HG03025 (cell line): ENCODE data around the gene DIO1.

ENCODE experiments used
- ATAC-seq: cut with Tn5 transposase; IDR thresholded peaks from one replicate; pipeline ENCODE4 v1.9.1; 2021; ENCODE audit warnings: mild to moderate bottlenecking, moderate library complexity; ENCODE audit not compliant: unreplicated experiment, low FRiP score

The DIO1 gene

GRCh38 chr1:53892911-53893310 lies 1.1 kb upstream of the DIO1 start:
- ATAC-seq: no peak

DNA sequence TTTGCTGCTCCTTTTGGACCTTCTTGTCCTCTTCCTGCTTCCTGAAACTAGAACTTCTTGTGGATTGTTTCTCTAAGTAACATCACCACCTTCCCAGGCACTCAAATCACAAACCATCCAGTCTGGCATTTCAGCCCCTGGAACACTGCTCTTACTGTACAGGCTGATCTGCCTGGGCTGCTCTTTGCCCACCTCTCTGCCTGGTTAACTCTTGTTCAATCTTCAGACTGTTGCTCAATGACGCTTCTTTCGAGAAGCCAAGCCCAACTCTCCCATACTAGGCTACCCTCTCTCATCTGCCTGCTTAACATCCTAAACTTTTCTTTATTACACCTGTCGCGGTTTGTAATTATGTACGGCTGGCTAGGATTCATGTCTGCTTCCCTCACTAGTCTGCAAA lies 657 bp downstream of the DIO1 start:
- ATAC-seq: no peak

- ATAC-seq: no peak
Measured at GRCh38 chr1:53895421-53895820, 1.4 kb downstream of the DIO1 start.

- ATAC-seq: no peak
Measured at GRCh38 chr1:53896635-53897229, 2.7 kb downstream of the DIO1 start.

DNA sequence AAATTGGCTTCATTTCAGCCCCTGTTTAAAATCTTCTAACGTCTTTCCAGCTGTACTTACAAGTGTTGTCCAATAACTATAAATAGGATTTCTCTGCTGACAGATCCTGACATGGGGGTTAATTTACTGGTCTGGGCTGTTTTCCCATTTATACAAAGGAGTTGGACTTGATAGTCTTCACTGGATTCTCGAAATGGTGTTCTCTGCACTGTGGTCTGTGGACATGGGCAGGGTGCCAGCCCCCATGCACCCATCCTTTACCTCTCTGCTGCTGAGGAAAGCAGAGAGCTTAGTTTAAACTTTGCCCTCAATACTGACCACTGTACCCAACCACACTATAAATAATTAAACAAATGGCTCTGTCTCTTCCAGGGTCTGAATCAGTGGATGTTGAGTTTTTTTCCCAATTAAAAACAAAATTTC lies 5.2 kb downstream of the DIO1 start:
- no peak for ATAC-seq

DNA sequence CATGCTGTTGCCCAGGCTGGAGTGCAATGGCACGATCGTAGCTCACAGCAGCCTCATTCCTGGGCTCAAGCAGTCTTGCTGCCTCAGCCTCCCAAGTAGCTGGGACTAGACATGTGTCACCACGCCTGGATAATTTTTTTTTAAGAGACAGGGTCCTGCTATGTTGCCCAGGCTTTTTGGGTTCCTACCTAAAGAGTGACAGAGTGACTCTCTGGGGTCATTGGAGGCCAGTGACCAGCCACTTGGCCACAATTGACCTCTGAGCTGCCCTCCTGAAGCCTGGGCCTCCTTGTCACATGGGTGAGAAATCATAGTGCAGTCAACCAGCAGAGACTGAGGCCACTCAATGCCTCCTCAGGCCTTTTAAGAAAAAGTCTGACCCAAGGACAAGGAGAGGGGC lies 5.7 kb downstream of the DIO1 start:
- no peak for ATAC-seq

- no peak for ATAC-seq
Measured at GRCh38 chr1:53902235-53903138, 8.5 kb downstream of the DIO1 start.

DNA sequence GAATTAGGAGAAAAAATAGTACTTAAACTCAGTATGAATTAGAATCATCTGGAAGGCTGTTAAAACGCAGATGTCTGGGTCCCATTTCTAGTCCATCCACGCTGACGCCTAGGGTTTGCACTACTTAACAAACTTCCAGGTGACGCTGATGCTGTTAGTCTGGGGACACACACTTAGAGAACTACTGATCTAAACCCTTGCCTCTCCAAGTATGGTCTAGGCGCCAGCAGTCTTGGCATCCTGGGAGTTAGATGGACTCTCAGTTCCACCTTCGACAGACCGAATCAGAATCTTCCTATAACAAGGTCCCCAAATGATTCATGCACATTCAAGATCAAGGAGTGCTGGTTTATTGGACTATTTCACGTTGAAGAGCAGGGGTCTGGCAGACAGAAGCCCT lies 11.5 kb downstream of the DIO1 start:
- ATAC-seq: no peak

- no peak for ATAC-seq
Measured at GRCh38 chr1:53906121-53906520, 12.1 kb downstream of the DIO1 start.

GRCh38 chr1:53909946-53910345 lies 16.0 kb downstream of the DIO1 start:
- ATAC-seq: no peak

DNA sequence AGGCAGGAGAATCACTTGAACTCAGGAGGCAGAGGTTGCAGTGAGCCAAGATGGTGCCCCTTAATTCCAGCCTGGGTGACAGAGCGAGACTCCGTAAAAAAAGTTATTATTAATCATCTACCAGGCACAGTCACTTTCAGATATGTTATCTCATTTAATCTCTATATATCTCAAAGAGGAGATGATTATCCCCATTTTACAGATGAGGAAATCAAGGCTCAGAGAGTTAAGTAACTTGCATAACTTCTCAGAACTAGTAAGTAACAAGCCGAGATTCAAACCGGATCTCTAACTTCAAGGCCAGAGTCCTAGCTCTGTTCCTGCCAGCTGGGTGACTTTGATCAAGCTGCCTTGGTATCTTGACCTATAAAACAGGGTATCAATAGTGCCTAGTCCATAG lies 17.5 kb downstream of the DIO1 start:
- no peak for ATAC-seq

DNA sequence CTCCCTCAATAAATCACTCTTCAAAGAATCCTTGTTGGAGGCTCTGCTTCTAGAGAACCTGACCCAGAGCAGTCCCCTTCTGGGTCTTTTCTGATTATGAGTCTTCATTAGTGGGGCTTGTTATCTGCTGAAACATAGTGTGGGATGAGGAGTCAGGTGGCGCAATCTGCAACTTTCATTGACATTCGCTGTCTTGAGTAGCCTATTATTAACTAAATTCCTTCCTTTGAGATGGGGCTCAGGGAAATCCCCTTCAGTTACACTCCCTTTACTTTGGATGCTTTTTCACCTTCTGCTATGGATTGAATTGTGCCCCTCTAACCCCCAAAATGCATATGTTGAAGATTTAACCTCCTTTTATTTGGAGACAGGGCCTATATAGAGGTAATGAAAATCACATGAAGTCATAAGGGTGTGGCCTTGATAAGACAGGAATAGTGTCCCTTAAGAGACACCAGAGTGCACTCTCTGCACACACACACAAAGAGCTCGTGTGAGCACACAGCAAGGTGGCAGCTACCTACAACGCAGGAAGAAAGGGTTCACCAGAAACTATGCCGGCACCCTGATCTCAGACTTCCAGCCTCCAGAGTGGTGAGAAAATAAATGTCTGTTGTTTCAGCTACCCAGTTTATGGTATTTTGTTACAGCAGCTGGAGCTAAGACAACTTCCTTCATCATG lies 19.5 kb downstream of the DIO1 start:
- ATAC-seq: no peak

DNA sequence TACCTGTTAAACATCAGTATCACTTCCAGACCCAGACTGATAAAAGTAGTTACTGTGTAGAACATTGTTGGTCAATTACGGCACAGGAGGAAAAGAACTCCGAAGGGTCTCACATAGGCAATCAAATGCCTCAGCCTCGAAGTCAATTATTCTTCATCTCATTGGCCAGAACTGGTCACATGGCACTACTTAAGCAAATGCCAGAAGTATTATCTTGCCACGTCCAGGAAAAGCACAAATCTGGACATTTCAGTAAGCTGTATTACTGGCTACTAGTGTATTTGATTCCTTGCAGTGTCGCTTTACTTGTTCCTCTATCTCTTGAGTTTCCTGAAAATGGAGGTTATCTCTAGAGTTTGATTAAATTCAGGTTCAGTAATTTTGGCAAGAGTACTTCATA lies 24.4 kb downstream of the DIO1 start:
- no peak for ATAC-seq

GRCh38 chr1:53919675-53920066 lies 25.7 kb downstream of the DIO1 start:
- ATAC-seq: no peak

GRCh38 chr1:53927376-53927881 lies 33.4 kb downstream of the DIO1 start:
- no peak for ATAC-seq

- no peak for ATAC-seq
Measured at GRCh38 chr1:53929246-53929960, 35.4 kb downstream of the DIO1 start.

GRCh38 chr1:53930932-53931331 lies 36.9 kb downstream of the DIO1 start:
- no peak for ATAC-seq

DNA sequence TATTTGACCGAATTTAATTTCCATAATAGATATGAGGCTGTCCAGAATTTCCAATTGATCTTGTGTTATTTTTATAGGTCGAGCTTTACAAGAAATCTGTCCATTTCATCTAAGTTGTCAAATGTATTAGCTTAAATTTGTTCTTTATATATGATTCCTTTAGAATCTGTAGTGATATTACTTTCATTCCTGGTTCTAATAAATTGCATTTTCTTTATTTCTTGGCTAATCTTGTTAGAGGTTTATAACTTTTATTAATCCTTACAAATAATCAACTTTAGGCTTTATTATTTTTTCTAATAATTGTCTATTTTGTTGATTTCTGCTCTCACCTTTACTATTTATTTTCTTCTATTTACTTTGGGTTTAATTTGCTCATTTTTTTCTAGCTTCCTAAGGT lies 37.5 kb downstream of the DIO1 start:
- ATAC-seq: no peak

DNA sequence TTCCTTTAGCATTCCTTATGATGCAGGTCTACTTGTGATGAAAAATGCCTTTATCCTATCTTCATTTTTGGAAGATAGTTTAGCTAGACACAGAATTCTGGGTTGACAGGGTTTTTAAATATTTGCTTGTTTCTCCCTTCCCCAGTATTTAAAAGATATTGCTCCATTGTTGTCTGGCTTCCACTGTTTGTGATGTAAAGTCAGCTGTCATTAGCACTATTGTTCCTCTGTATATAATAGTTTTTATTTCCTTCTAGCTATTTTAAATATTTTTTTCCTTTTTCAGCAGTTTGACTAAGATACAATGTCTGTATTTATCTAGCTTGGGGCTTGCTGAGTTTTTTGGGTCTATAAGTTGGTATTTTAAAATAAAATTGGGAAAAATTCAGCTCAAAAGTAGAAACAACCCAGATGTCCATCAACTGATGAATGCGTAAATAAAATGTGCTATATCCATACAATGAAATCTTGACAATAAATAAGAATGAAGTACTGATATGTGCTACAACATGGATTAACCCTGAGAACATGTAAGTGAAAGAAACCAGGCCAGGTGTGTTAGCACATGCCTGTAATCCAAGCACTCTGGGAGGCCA lies 40.3 kb downstream of the DIO1 start:
- no peak for ATAC-seq

GRCh38 chr1:53936430-53936829 lies 42.4 kb downstream of the DIO1 start:
- no peak for ATAC-seq
